Brain microvascular endothelial cell (primary cell): ENCODE measurements around the gene HSPA13.

ENCODE experiments used
- DNase-seq: peaks from one replicate; pipeline ENCODE4 v3.0.0-alpha.2; 2020
- H3K27ac ChIP-seq: fragments of 250-450 bp; sonication (Bioruptor Pico); 2 replicates; pipeline ENCODE4 v1.5.1; 2020; ENCODE audit warnings: mild to moderate bottlenecking, moderate library complexity
- H3K27me3 ChIP-seq: fragments of 250-450 bp; sonication (Bioruptor Pico); replicated peaks from 2 replicates; pipeline ENCODE4 v1.5.1; 2020; ENCODE audit warnings: mild to moderate bottlenecking
- H3K36me3 ChIP-seq: fragments of 250-450 bp; sonication (Bioruptor Pico); replicated peaks from 2 replicates; pipeline ENCODE4 v1.5.1; 2020; ENCODE audit warnings: mild to moderate bottlenecking
- H3K4me3 ChIP-seq: 2 replicates; pipeline ENCODE4 v1.5.1; 2011; ENCODE audit warnings: low read depth, mild to moderate bottlenecking, control low read depth, low read length, moderate library complexity
- CTCF ChIP-seq: IDR thresholded peaks from 2 replicates; pipeline ENCODE4 v1.5.1; 2011; ENCODE audit warnings: low read depth, mild to moderate bottlenecking, moderate library complexity, low read length, control low read depth, inconsistent platforms; ENCODE audit errors: missing control alignments
- in situ Hi-C: cut with HindIII; loops from 2 replicates; pipeline ENCODE4 v1.10.0; 2017; ENCODE audit warnings: low sequenced_read_pairs, low pct_ligation_motif_present

Gene HSPA13

GRCh38 chr21:14403681-14404318 is 20.9 kb upstream of the HSPA13 start:
- H3K27me3 ChIP-seq: no peaks in the 10 kb centered on the region
- H3K27ac ChIP-seq: no peak overlapping the region
- H3K36me3 ChIP-seq: no peaks in the 10 kb centered on the region
- peak; percentile 52 for TF ChIP-seq CTCF
- H3K4me3 ChIP-seq: no peak overlapping the region
- in situ Hi-C loops: no loop called here
- peak; percentile 31 for DNase-seq

GRCh38 chr21:14401217-14401616 is 18.3 kb upstream of the HSPA13 start:
- in situ Hi-C loops: no loop called here
- H3K36me3 ChIP-seq: no peaks in the 10 kb centered on the region
- no peak for TF ChIP-seq CTCF
- no peaks in the 10 kb centered on the region for H3K27me3 ChIP-seq
- no peak overlapping the region for H3K27ac ChIP-seq
- H3K4me3 ChIP-seq: no peak overlapping the region
- no peak for DNase-seq

GRCh38 chr21:14388282-14388681 is 5.3 kb upstream of the HSPA13 start:
- Histone ChIP-seq H3K27me3 (no peaks in the 10 kb centered on the region), H3K4me3 (no peak overlapping the region), H3K27ac (no peak overlapping the region), H3K36me3 (no peaks in the 10 kb centered on the region)
- in situ Hi-C loops: no loop called here
- no peak for DNase-seq
- no peak for TF ChIP-seq CTCF

GRCh38 chr21:14384453-14384852 is 1.5 kb upstream of the HSPA13 start:
- peaks cover 4% of the 10 kb centered on the region for H3K36me3 ChIP-seq
- in situ Hi-C loops: no loop called here
- no peaks in the 10 kb centered on the region for H3K27me3 ChIP-seq
- TF ChIP-seq CTCF: no peak
- no peak overlapping the region for H3K27ac ChIP-seq
- DNase-seq: no peak
- no peak overlapping the region for H3K4me3 ChIP-seq

GRCh38 chr21:14383596-14384180 is 742 bp upstream of the HSPA13 start:
- in situ Hi-C loops: no loop called here
- H3K36me3 ChIP-seq: peaks cover 4% of the 10 kb centered on the region
- H3K27me3 ChIP-seq: no peaks in the 10 kb centered on the region
- H3K27ac ChIP-seq: peak overlapping the region; percentile 85
- TF ChIP-seq CTCF: peak; percentile 4
- DNase-seq: peak; percentile 1
- peak overlapping the region; percentile 77 for H3K4me3 ChIP-seq

GRCh38 chr21:14382486-14382834 is 486 bp downstream of the HSPA13 start:
- in situ Hi-C loops: no loop called here
- peak; percentile 2 for DNase-seq
- Histone ChIP-seq H3K27me3 (no peaks in the 10 kb centered on the region), H3K27ac (peak overlapping the region; percentile 79), H3K4me3 (peak overlapping the region; percentile 86), H3K36me3 (peaks cover 10% of the 10 kb centered on the region)
- no peak for TF ChIP-seq CTCF
